Gastrocnemius medialis (tissue), 4 donors: ENCODE results near the gene SART3.

Experiments
- CTCF ChIP-seq, 5 experiments: fragments of 450-650 bp in 3 of 5; fragments of 200-600 bp in 2 of 5; sonication (generic) in 2 of 5; IDR thresholded peaks in 4 of 5; conservative IDR thresholded peaks in 1 of 5; 1 replicate in 4 of 5; 2 replicates in 1 of 5; pipeline ENCODE4 v1.5.1; 2016 to 2019; ENCODE audit warnings: antibody characterized with exemption in 5 of 5, mild to moderate bottlenecking in 3 of 5, moderate library complexity in 3 of 5
- POLR2A ChIP-seq, 2 donors: fragments of 450-650 bp; IDR thresholded peaks; one replicate each; pipeline ENCODE4 v1.6.1; 2017; ENCODE audit warnings: antibody characterized with exemption in 2 of 2, mild to moderate bottlenecking in 2 of 2, moderate library complexity in 2 of 2

GRCh38 chr12:108477055-108477880 is 83.7 kb downstream of the SART3 start:
- TF ChIP-seq POLR2A (IDR thresholded peaks at IDR 0.05) (no peak), CTCF (IDR thresholded peaks at IDR 0.05 in 4 of 5, conservative IDR thresholded peaks at IDR 0.05 in 1 of 5) (no peak)
